Measurements from ENCODE around the gene DIAPH2.

Gene DIAPH2

DNA sequence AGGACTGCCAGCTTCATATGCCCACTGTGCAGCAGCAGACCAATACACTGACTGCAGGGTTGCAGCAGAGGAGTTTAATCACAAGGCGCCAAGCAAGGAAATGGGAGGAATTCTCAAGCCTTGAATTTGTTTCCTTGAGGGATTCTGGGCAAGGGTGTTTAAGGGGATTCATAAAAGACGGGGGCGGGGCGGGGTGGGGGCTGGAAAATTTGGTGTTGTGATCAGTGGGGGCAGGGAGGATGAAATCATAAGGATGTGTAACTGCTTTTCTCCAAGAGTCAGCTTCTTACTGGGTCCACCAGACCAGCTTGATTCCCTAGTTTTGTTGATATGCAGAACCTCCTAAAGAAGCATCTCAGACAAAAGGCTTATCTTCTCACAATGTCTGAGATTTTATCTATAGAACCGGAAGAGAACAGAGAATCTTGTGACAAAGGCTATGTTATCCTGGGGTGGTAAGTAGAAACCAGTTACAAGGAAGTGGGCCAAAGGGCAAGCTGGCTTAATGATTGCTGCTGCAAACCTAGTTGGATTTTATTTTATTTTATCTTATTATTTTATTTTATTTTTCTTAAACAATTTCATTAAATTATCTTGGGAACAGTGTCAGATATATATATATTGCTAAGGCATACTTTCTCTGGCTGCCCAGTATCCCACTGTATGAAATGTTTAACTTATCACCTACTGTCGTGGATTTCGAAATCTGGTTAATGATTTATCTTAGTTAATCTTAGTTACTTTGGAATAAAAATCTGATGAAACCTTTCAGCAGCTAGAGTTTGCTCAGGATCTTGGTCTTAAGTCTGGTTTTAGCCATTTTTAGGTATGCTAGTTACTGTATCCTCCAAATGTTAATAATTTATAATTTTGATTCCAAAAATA lies 475.5 kb downstream of the DIAPH2 start:
- FAIRE-seq (no peak), DNase-seq (ENCODE audit: low spot score) (no peak)

DNA sequence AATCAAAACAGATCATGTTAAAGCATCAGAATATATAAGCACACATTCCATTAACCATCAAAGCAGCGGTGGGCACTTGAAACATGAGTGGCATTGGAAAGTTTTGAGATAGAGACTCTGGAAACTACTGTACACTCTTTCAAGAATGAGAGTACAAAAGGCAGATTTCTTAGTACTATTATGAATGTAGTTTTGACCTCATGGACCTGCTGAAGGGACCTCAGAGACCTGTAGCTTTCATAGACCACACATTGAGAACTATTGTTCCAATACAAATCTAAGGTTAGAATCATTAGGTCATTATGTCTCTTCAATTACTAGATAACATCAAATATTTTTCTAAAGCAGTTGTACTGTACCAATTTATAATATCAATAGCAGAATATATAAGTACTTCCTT lies 482.7 kb downstream of the DIAPH2 start:
- FAIRE-seq, result no peak
- DNase-seq (ENCODE audit: low spot score), result no peak

DNA sequence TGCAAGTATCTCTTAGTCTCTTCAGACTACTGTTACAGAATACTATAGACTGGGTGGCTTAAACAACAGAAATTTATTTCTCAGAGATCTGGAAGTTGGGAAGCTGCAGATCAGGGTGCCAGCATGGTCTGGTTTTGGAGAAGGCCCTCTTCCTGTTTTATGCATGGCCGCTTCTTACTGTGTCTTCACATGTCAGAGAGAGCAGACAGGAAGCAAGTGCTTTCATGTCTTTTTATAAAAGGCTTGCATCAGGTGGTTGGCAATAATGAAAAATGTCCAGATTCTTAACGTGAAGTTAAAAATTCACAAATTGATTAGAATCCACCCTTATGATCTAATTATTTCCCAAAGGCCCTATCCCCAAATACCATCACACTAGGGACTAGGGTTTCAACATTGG lies 484.0 kb downstream of the DIAPH2 start:
- DNase-seq (ENCODE audit: low spot score) (no peak), FAIRE-seq (no peak)

DNA sequence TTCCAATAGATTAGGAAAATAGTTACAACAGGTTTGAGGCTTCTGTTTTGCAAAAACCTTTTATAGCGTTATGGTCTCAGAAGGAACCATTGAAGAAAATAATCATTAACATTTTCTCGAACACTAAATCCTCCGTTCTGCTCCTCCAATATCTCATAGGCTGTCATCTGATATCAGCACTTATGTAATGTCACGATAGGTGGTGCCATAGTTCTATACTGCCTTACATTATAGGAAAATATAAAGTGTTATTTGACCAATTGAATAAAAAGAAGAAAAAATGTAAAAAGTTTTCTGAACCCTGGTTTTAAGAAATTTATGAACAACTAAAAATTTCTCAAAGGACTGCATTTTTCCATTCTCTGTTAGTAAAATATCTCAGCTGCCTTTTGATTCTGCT lies 490.5 kb downstream of the DIAPH2 start:
- FAIRE-seq (no peak), DNase-seq (ENCODE audit: low spot score) (no peak)

DNA sequence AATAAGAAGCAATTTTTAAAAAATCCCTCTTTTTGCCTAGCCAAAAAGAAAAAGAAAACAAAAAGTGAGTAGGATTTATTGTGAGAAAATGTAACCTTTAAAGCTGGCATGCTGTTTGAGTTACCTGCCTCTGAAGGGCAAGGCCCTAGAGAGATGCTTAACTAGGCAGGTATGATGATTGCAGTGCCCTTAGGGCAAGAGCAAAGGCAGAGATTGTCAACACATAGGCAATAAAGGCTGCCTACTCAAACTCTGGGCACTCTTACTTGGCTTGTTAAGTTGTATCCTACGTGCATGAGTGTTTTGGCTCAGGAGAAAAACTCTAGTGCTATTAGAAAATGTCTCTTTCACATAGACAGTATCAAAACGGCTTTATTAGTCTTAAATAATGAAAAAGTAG lies 505.0 kb downstream of the DIAPH2 start:
- DNase-seq (ENCODE audit: low spot score) (no peak), FAIRE-seq (no peak)

DNA sequence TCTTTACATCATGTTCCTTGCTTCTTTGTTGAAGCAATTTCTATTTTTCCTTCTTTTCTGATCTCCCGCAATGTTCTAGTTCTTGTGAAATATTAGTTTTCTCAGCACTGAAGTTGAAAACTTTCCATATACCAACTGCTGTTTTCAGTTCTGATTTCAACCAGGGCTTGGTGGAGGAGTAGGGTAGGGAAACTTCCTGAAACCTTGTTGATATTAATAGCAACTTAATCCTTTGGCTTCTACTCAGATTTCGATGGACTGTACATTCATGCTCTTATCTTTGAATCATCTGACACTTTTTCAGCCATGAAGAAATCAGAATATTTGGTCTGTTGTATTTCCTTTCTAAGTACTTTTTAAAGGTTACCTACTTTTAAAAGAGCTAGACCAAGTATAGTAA lies 514.9 kb downstream of the DIAPH2 start:
- no peak for FAIRE-seq
- DNase-seq (ENCODE audit: low spot score), result no peak

DNA sequence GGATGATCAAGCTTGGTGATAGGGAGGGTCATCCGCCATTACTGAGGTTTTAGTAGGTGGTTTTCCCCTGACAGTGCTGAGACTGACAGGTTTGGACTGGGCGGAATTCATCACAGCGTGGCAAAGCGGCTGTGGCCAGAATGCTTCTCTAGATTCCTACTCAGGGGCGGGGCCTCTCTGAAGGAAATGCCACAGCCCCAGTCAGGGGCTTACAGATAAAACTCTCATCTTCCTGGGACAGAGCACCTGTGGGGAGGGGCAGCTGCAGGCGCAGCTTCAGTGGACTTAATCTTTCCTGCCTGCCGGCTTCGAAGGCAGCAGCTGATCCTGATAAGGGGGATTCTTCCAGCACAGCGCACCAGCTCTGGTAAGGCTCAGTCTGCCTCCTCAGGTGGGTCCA lies 515.8 kb downstream of the DIAPH2 start:
- DNase-seq (ENCODE audit: low spot score) (no peak), FAIRE-seq (no peak)

DNA sequence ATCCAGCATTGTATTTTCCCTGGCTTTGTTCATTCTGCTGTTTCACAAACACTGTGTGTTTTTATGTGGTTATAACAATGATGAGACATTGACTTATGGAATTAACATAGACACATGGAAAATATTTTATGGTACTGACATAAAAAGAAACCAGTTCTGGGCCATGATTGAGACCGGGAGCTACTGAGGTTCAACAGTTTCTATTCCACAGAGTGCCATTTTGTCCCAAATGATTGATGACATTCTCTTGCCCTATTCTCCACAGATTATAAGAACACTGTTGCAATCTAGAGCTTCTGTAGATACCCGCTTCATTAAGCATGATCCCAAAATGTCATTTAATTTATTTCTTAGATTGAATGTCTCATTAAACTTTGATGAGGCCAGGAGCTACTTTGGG lies 525.9 kb downstream of the DIAPH2 start:
- DNase-seq (ENCODE audit: low spot score) (no peak), FAIRE-seq (no peak)

DNA sequence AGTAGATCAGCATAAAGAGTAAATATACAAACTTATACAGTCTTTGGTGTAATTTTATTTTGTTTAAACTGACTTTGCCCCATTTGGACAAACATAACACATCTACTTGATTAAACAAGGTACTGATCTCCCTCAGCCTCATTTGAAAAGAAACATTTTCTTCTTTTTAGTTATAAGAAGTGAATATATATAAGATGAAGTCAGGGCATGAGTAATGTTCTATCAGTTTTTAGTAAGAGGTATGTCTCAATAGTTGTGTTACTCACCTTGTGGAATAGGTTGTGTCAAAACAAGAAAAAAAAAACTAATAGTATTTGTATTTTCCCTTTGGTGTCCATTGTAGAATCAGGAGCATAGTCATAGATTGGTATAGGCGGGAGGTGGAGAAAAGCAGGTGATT lies 526.4 kb downstream of the DIAPH2 start:
- FAIRE-seq, result no peak
- no peak for DNase-seq (ENCODE audit: low spot score)

DNA sequence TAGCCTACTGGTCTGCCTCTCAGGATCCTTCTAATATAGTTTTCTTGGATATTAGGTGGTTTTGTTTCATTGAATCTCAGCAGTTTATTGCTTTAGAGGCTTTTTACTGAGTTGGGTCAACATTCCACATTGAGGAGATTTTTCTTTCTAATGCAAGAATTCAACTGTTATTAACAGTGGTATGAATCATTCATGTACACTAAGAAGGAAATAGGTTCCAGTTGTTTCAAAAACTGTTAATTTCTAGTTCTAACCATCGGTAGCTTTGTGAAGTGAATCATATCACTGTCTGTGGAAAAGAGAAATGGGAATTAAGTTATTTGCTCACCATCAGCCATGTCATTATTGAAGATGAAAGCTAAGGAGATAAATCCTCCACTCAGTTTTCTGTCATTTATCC lies 530.5 kb downstream of the DIAPH2 start:
- DNase-seq (ENCODE audit: low spot score) (no peak), FAIRE-seq (no peak)

DNA sequence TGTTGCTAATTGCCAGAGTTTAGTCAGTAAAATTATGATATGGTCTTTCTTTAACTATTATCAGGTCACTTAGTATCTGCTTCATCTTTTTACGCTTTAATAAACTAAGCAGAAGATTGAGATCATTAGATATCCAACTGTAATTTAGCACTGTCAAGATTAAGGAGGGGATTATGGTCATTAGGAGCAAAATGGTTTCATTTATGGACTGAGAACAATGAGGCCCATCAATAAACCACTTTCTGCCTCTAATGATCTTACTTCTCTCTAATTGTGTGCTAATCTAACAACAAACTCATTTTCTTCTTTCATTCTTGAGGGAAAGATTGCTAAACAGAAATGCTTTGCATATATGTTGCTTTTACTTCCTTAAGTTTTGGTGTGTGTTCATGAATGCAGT lies 539.5 kb downstream of the DIAPH2 start:
- FAIRE-seq (no peak), DNase-seq (ENCODE audit: low spot score) (no peak)

DNA sequence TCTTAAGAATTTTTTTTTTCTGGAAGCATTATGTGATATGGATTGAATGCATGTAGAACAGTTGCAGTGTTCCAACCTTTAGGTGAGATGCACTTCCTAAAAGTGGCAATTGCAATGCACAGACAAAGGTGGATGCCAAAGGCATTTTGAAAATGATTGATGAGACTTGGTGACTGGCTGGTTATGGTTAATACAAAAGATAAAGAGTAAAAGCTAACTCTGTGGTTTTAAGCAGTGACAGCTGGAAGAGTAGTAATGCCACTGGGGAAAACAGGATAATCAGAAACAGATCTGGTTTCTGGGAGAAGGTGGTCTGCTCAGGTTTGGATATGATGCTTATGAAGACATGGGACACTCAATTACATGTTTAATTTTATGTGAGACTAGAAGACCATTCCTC lies 544.7 kb downstream of the DIAPH2 start:
- no peak for FAIRE-seq
- DNase-seq (ENCODE audit: low spot score), result no peak

DNA sequence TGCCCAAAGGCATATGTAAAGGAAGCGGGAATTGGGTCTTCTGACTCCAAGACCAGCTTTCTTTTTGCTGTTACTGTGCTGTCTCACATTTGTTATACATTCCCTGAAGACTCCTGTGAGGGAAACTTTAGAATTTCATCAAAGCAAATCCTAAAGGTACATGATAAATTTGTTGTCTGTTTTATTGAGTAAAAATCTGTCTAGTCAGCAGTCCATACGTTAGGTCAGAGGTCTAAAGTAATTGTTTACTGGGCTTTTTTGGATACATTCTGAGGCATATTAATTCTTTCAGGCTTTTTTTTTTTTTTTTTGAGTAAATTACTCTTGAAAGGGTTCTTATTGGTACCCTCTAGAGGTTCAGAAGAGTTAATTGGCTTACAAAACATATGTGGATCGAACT lies 546.3 kb downstream of the DIAPH2 start:
- DNase-seq (ENCODE audit: low spot score), result no peak
- FAIRE-seq, result no peak

DNA sequence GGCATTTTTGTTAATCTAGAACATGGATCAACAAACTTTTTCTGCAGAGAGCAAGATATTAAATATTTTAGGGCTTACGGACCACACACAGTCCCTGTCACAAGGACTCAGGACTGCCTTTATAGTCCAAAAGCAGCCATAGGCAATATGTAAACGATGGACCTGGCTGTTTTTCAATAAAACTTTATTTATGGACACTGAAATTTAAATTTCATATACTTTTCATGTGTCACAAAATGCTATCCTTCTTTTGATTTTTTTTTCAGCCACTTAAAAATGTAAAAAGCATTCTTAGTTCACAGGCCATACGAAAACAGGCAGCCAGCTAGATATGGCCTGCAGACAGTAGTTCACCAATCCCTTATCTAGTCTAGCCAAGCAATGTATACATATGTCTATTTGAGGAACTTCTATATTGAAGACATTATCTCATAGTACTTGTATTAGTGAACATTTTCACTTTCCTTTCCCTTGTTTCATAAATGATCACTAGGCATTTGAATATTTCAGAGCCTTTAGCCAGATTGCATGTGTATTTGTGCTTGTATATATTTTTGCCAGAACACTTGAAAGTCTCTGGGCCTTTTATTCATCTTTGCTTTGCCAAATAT lies 549.9 kb downstream of the DIAPH2 start:
- FAIRE-seq (no peak), DNase-seq (ENCODE audit: low spot score) (no peak)

DNA sequence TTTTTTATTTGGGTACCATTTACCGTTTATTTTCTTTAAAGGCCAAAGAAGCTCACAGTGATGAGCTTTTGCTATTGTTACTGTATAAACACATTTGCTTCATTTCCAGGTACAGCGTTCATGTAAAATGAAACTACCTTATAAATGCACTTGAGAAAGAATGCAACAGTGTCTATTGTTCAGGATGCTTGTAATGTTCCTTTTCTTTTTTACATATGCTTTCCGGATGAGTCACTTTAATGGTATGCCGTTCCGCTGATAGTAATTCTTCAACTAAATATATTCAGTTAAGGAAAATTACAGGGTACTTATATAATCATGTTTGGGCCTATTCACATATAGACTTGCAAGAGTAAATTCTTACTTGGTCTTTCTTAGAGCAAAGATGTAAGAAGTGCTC lies 554.0 kb downstream of the DIAPH2 start:
- DNase-seq (ENCODE audit: low spot score) (peak; percentile 14), FAIRE-seq (no peak)

DNA sequence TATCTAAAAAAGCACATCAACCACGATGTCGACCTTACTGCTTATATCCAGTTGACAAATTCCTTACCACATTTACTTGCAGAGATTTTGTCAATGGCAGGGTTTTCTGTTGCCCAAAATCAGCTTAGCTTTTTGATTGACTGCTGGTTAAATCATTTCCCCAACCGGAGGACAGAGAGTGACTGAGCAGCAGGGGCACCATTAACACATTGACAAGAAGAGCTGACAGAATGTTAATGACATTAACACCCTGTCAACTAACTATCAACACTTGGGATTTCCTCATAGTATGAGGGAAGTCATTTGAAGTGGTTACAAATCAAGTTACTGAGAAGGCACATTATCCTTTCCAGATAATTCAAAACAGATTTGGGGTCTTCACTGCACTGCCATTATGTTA lies 567.5 kb downstream of the DIAPH2 start:
- no peak for FAIRE-seq
- DNase-seq (ENCODE audit: low spot score), result no peak

DNA sequence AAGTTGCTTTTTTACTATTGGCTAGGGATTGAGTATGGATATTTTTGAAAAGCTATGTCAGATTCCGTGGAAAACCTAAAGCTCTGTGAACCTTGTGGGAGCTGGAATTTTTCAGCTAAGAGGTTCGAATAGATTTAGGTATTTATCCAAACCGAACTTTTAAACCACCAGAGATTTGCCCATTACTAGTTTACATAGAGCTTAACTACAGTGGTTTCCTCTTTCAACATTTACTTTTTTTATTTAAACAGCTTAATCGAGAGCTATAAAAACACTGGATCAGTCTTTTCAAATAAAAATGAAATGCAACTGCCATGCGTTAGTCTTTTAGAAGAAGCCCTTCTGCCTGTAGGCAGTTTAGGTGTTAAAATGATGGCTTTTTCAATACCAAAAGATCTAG lies 576.0 kb downstream of the DIAPH2 start:
- no peak for FAIRE-seq
- no peak for DNase-seq (ENCODE audit: low spot score)

DNA sequence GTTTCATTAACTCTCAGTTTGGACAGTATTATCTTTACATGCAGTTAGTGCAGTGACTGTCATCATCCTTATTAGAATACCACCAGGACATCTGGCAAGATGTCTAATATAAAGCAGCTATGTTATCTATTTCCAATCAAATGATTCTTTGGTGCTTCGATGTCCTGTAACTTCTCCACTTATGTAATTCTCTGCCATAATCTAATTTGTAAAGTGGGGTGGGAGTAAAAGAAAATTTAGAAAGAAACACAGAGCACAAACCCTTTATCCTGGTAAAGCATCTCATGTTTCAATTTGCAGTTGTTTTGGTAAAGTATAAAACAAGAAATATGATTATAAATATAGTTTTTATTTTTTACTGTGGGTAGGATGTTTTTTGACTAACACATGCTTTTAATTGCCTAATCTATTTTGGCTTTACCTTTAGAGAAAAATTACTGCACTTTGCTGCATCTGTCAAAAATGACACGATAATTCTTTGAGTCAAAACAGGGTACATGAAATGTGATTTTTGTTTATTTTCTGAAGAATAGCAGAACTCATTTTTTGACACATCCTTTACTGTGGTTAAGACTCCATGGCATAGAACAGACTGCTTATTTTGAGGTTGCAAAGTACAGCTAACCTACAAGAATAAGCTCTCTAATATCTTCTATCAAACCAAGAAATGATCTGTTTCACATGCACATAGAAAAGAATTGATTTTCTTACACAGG lies 581.9 kb downstream of the DIAPH2 start:
- DNase-seq (ENCODE audit: low spot score) (no peak), FAIRE-seq (no peak)

DNA sequence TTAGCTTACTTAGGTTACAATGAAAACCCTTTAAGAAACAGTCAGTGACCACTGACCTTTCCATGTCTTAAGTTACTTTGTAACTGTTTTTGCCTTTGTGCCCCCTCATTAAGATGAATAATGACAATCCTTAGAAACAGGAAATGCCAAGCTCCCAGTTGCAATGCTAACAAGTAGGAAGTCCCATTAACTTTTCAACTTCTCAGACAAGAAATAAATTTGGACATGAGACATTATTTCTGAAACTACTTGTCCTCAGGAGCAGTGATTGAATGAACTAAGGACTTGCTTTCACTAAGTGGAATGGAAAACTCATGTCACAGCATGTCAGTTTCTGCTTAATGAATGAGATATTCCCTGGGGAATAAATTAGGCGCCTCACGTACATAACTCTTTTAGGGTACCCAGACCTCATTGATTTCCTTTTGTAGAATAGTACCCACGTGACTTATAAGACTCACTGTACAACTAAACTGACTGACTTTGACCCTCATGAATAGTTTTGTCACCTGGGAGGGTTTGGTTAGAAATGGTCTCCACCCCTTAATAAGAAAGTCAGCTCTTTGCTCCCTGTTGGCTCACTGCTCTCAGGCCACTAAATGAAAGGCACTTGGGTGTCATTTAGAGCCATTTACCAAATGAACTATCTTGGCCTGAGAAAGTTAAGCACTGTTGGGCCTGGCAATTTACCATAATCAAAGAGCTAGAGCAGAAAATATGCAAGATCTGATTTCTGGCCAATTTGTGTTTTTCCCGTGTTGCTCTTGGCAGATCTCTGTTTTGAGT lies 582.9 kb downstream of the DIAPH2 start:
- DNase-seq (ENCODE audit: low spot score) (no peak), FAIRE-seq (no peak)

DNA sequence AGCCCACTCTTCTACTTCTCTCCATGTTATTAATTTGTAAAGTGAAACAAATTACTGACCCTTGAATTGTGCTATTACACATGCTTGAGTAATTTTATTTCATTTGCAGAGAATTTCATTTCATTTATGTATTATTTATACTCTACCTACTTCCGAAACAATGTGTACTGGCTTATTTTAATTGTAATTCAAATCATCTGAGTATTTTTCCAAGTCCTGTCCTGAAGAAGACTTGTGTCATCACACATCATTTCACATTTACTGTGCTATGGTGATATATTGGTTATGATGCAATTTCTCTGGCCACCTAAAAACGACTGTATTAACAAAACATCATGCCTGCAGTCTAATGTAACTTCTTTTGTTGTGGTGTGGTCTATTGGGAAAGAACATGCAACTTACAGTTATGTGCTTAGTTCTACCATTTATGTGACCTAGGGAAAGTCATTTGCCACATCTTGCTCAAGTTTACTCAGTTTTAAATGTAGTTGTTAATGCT lies 583.6 kb downstream of the DIAPH2 start:
- DNase-seq (ENCODE audit: low spot score) (no peak), FAIRE-seq (no peak)

DNA sequence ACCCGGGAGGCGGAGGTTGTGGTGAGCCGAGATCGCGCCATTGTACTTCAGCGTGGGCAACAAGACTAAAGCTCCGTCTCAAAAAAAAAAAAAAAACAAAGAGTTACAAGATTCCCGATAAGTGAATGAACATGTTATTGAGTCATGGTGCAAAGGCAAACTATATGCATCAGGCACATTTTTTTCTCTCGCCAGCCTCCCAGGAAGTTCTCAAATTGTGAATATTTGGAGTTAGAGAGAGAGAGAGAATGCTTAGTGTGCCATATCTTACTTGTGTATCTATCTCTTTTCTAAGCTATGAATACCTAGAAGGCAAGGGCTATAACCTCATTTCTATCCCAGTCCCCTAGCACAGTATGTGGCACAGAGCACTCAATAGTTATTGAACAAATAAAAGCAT lies 599.9 kb downstream of the DIAPH2 start:
- FAIRE-seq, result no peak

DNA sequence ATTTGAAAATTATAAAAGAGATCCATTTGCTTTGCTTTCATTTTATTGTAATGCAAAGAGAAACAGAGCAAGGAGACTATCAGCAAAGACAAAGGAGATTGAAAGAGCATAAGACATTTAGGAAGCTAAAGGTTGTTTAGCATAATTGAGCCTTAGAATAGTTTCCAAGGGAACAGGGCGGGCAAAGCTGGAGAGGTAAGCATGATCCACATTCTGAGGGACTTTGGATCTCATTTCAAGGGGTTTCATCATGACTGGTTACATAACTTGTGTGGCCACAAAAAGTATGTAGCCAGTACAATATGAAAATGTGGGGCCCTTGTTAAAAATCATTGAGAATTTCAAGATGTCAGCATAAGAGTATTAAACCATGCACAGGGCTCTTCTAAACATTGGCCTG lies 605.6 kb downstream of the DIAPH2 start:
- no peak for FAIRE-seq
- no peak for DNase-seq (ENCODE audit: low spot score)

More for the DNA sequence above, 599.9 kb downstream of the DIAPH2 start:
- no peak for DNase-seq (ENCODE audit: low spot score)

All from urothelium cell line (cell line).